ENCODE measurements around the gene RGCC.

RGCC gene

DNA sequence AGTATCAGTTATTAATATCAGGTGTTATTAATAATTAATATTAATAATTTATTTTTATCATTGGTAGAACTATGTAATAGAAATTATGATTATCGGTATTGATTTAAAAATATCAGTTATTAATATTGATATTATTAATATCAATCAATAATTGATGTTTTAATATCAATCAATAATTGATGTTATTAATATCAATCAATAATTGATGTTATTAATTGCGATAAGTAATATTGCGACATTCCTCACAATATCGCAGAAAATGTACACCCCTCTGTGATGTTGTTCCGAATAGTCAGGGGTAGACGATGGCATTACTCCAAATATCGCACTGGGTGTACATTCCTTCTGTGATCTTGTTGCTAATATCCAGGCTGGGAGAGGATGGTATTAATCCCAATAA is 3.7 kb upstream of the RGCC start:
- peaks cover 1% of the 10 kb centered on the region; the same call in 1 of the 2 replicates for H3K79me2 ChIP-seq (ENCODE audit: low read length)
- no peak overlapping the region for H3K4me3 ChIP-seq (ENCODE audit: low read length)
- H3K4me2 ChIP-seq (ENCODE audit: low read depth, low read length), result no peak overlapping the region
- no peaks in the 10 kb centered on the region for H3K4me1 ChIP-seq (ENCODE audit: low read length)
- DNase-seq, result no peak
- no peaks in the 10 kb centered on the region for H3F3A ChIP-seq (ENCODE audit: insufficient read depth, low read length)
- no peaks in the 10 kb centered on the region for H3K9me2 ChIP-seq (replicated peaks; ENCODE audit: insufficient read depth, low read length)
- no peaks in the 10 kb centered on the region for H3K27me3 ChIP-seq (replicated peaks; ENCODE audit: insufficient read depth, low read length)
- no peaks in the 10 kb centered on the region for H3K9me3 ChIP-seq (replicated peaks; ENCODE audit: insufficient read depth, low read length)
- H3K27ac ChIP-seq (ENCODE audit: low read length), result no peak overlapping the region
- no peaks in the 10 kb centered on the region for H3K36me3 ChIP-seq (replicated peaks; ENCODE audit: insufficient read depth, low read length)
- no peak overlapping the region for H2AFZ ChIP-seq (ENCODE audit: low read length)
- no peak overlapping the region for H3K9ac ChIP-seq (ENCODE audit: low read length)
- H4K20me1 ChIP-seq (ENCODE audit: insufficient read depth, low read length), result no peaks in the 10 kb centered on the region
- TF ChIP-seq, protein P1, sequence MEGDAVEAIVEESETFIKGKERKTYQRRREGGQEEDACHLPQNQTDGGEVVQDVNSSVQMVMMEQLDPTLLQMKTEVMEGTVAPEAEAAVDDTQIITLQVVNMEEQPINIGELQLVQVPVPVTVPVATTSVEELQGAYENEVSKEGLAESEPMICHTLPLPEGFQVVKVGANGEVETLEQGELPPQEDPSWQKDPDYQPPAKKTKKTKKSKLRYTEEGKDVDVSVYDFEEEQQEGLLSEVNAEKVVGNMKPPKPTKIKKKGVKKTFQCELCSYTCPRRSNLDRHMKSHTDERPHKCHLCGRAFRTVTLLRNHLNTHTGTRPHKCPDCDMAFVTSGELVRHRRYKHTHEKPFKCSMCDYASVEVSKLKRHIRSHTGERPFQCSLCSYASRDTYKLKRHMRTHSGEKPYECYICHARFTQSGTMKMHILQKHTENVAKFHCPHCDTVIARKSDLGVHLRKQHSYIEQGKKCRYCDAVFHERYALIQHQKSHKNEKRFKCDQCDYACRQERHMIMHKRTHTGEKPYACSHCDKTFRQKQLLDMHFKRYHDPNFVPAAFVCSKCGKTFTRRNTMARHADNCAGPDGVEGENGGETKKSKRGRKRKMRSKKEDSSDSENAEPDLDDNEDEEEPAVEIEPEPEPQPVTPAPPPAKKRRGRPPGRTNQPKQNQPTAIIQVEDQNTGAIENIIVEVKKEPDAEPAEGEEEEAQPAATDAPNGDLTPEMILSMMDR (IDR thresholded peaks at IDR 0.05; ENCODE audit: low read length), result no peak
- no peak for TF ChIP-seq EZH2 (optimal IDR thresholded peaks at IDR 0.05; ENCODE audit: low read depth, low read length)
- no peak for TF ChIP-seq EZH2phosphoT487 (IDR thresholded peaks at IDR 0.05; ENCODE audit: low read length)

DNA sequence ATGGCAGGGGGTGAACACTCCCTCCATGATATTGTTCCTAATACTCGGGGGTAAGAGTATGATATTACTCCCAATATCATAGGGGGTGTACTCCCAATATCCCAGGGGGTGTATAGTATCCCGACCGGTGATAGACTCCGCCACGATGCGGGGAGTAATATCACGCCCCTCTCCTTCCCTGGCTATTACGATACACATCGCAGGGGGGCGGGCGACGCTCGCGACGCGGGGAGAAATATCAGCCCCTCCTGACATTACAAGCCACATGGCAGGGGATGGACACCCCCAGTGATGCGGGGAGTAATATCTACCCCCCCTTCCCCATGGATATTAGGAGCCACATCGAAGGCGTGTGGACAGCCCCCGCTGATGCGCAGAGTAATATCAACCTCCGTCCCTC is 3.2 kb upstream of the RGCC start:
- H3K27ac ChIP-seq (ENCODE audit: low read length), result no peak overlapping the region
- H3F3A ChIP-seq (ENCODE audit: insufficient read depth, low read length), result no peaks in the 10 kb centered on the region
- H3K36me3 ChIP-seq (replicated peaks; ENCODE audit: insufficient read depth, low read length), result no peaks in the 10 kb centered on the region
- no peak overlapping the region for H3K4me3 ChIP-seq (ENCODE audit: low read length)
- no peaks in the 10 kb centered on the region for H4K20me1 ChIP-seq (ENCODE audit: insufficient read depth, low read length)
- no peak overlapping the region for H3K4me2 ChIP-seq (ENCODE audit: low read depth, low read length)
- TF ChIP-seq EZH2phosphoT487 (IDR thresholded peaks at IDR 0.05; ENCODE audit: low read length), result no peak
- TF ChIP-seq, protein P1 (IDR thresholded peaks at IDR 0.05; ENCODE audit: low read length), result no peak
- TF ChIP-seq EZH2 (optimal IDR thresholded peaks at IDR 0.05; ENCODE audit: low read depth, low read length), result no peak
- H2AFZ ChIP-seq (ENCODE audit: low read length), result no peak overlapping the region
- no peak overlapping the region for H3K9ac ChIP-seq (ENCODE audit: low read length)
- H3K9me3 ChIP-seq (replicated peaks; ENCODE audit: insufficient read depth, low read length), result no peaks in the 10 kb centered on the region
- no peaks in the 10 kb centered on the region for H3K9me2 ChIP-seq (replicated peaks; ENCODE audit: insufficient read depth, low read length)
- H3K4me1 ChIP-seq (ENCODE audit: low read length), result no peaks in the 10 kb centered on the region
- no peak for DNase-seq
- peaks cover 3% of the 10 kb centered on the region; the same call in 1 of the 2 replicates for H3K79me2 ChIP-seq (ENCODE audit: low read length)
- no peaks in the 10 kb centered on the region for H3K27me3 ChIP-seq (replicated peaks; ENCODE audit: insufficient read depth, low read length)

DNA sequence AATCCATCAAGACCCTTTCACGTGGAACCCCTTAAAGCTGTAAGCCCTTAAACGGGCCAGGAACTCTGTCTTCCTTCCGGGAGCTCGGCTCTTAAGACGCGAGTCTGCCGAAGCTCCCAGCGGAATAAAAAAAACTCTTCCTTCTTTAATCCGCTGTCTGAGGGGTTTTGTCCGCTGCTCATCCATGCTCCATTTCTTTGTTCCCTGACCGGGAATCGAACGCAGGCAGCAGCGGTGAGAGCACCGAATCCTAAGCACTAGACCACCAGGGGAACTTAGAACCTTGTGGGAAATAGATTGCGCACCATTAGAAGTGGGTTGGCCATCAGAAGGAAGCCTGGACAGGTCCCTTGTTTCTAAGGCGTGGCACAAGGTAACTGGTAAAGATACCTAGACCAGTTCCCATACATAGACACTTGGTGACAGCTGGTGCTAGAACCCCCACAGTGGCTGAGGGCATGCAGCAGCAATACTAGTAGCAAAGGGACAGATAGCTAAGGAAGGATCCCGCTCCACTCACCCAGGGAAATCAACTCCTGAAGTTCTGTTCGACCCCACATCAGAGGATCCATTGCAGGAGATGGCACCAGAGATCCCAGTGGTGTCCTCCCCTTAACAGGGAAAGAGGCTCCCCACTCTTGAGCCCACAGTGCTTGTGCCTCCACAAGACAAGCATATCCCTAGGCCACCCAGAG is 1.5 kb upstream of the RGCC start:
- H3K4me2 ChIP-seq (ENCODE audit: low read depth, low read length), result no peak overlapping the region
- H3K36me3 ChIP-seq (replicated peaks; ENCODE audit: insufficient read depth, low read length), result no peaks in the 10 kb centered on the region
- no peaks in the 10 kb centered on the region for H3K27me3 ChIP-seq (replicated peaks; ENCODE audit: insufficient read depth, low read length)
- DNase-seq, result no peak
- no peaks in the 10 kb centered on the region for H3F3A ChIP-seq (ENCODE audit: insufficient read depth, low read length)
- no peaks in the 10 kb centered on the region for H3K4me1 ChIP-seq (ENCODE audit: low read length)
- no peaks in the 10 kb centered on the region for H3K9me2 ChIP-seq (replicated peaks; ENCODE audit: insufficient read depth, low read length)
- no peaks in the 10 kb centered on the region for H3K9me3 ChIP-seq (replicated peaks; ENCODE audit: insufficient read depth, low read length)
- H3K27ac ChIP-seq (ENCODE audit: low read length), result no peak overlapping the region
- no peak overlapping the region for H3K4me3 ChIP-seq (ENCODE audit: low read length)
- peaks cover 3% of the 10 kb centered on the region; the same call in 1 of the 2 replicates for H3K79me2 ChIP-seq (ENCODE audit: low read length)
- no peaks in the 10 kb centered on the region for H4K20me1 ChIP-seq (ENCODE audit: insufficient read depth, low read length)
- no peak overlapping the region for H3K9ac ChIP-seq (ENCODE audit: low read length)
- no peak overlapping the region for H2AFZ ChIP-seq (ENCODE audit: low read length)
- TF ChIP-seq, protein P1 (IDR thresholded peaks at IDR 0.05; ENCODE audit: low read length), result no peak
- TF ChIP-seq EZH2phosphoT487 (IDR thresholded peaks at IDR 0.05; ENCODE audit: low read length), result no peak
- TF ChIP-seq EZH2 (optimal IDR thresholded peaks at IDR 0.05; ENCODE audit: low read depth, low read length), result no peak

Data from MM.1S (cell line).